Neutrophil (primary cell): ENCODE measurements around the gene PHAF1.

Experiments used
- H3K27ac ChIP-seq: fragments of 200-600 bp; sonication (generic); 2 replicates; pipeline ENCODE4 v1.5.1; 2016; ENCODE audit warnings: mild to moderate bottlenecking, moderate library complexity
- H3K27me3 ChIP-seq: fragments of 200-600 bp; sonication (generic); 2 replicates; pipeline ENCODE4 v1.6.0; 2016; ENCODE audit warnings: mild to moderate bottlenecking
- H3K36me3 ChIP-seq: fragments of 200-600 bp; sonication (generic); 2 replicates; pipeline ENCODE4 v1.5.1; 2017
- H3K4me1 ChIP-seq, 2 experiments: fragments of 200-600 bp in 1 of 2; sonication (generic) in 1 of 2; 1 replicate in 1 of 2; 2 replicates in 1 of 2; pipeline versions ENCODE4 v1.5.1 to v1.6.1; 2013 to 2016; ENCODE audit warnings: low read depth in 1 of 2, low read length in 1 of 2, mild to moderate bottlenecking in 1 of 2, moderate library complexity in 1 of 2; ENCODE audit not compliant: control insufficient read depth in 1 of 2, insufficient read depth in 1 of 2
- H3K4me3 ChIP-seq, 2 experiments: fragments of 200-600 bp in 1 of 2; sonication (generic) in 1 of 2; 1 replicate in 1 of 2; 2 replicates in 1 of 2; pipeline ENCODE4 v1.5.1; 2013 to 2016; ENCODE audit warnings: low read depth in 1 of 2, low read length in 1 of 2, mild to moderate bottlenecking in 1 of 2, moderate library complexity in 1 of 2
- H3K9me3 ChIP-seq: fragments of 200-600 bp; sonication (generic); 2 replicates; pipeline ENCODE4 v1.5.1; 2016
- TF ChIP-seq, protein P1 (sequence below): fragments of 200-600 bp; sonication (generic); IDR thresholded peaks from 2 replicates; pipeline ENCODE4 v1.5.1; 2016; ENCODE audit warnings: antibody characterized with exemption

The PHAF1 gene

GRCh38 chr16:67184453-67184994, 74.8 kb downstream of the PHAF1 start:
- Histone ChIP-seq H3K4me1 (peaks cover 26 to 30% of the 10 kb centered on the region in 2 experiments), H3K9me3 (no peaks in the 10 kb centered on the region), H3K27ac (peak overlapping the region; percentile 85), H3K27me3 (peaks cover 32% of the 10 kb centered on the region), H3K4me3 (peak overlapping the region; percentile 85 to 100), H3K36me3 (no peaks in the 10 kb centered on the region)
- TF ChIP-seq, protein P1, sequence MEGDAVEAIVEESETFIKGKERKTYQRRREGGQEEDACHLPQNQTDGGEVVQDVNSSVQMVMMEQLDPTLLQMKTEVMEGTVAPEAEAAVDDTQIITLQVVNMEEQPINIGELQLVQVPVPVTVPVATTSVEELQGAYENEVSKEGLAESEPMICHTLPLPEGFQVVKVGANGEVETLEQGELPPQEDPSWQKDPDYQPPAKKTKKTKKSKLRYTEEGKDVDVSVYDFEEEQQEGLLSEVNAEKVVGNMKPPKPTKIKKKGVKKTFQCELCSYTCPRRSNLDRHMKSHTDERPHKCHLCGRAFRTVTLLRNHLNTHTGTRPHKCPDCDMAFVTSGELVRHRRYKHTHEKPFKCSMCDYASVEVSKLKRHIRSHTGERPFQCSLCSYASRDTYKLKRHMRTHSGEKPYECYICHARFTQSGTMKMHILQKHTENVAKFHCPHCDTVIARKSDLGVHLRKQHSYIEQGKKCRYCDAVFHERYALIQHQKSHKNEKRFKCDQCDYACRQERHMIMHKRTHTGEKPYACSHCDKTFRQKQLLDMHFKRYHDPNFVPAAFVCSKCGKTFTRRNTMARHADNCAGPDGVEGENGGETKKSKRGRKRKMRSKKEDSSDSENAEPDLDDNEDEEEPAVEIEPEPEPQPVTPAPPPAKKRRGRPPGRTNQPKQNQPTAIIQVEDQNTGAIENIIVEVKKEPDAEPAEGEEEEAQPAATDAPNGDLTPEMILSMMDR: no peak

GRCh38 chr16:67184995-67185650, 75.4 kb downstream of the PHAF1 start:
- peaks cover 26 to 30% of the 10 kb centered on the region in 2 experiments for H3K4me1 ChIP-seq
- H3K4me3 ChIP-seq: peak overlapping the region; percentile 85 to 100
- H3K9me3 ChIP-seq: no peaks in the 10 kb centered on the region
- H3K36me3 ChIP-seq: no peaks in the 10 kb centered on the region
- TF ChIP-seq, protein P1: peak; percentile 61
- H3K27me3 ChIP-seq: peaks cover 30% of the 10 kb centered on the region
- H3K27ac ChIP-seq: peak overlapping the region; percentile 50

DNA sequence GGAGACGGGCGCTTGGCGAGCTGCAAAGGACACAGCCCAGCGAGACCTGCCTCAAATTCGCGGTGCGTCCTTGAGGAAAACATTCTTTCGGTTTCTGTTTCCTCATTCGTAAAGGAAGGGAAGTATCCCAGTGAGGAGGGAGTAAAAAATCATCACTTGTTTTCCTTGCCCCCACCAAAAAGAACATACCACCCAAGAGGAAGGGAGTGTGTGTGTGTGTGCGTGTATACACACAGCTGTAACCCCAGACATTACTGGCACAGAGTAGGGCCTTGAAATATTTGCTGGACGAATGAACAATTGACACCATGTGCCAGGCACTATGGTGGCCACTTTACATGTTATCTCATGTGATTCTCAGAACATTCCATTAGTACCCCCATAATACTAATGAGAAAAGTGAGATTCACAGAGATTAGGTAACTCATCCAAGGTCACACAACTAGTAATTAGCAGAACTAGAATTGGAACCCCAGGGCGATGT, 76.0 kb downstream of the PHAF1 start:
- H3K36me3 ChIP-seq: no peaks in the 10 kb centered on the region
- H3K27ac ChIP-seq: peak overlapping the region; percentile 50
- no peaks in the 10 kb centered on the region for H3K9me3 ChIP-seq
- H3K4me3 ChIP-seq: peak overlapping the region; percentile 85 to 100
- TF ChIP-seq, protein P1: no peak
- H3K4me1 ChIP-seq: peaks cover 26 to 30% of the 10 kb centered on the region in 2 experiments
- peaks cover 30% of the 10 kb centered on the region for H3K27me3 ChIP-seq

DNA sequence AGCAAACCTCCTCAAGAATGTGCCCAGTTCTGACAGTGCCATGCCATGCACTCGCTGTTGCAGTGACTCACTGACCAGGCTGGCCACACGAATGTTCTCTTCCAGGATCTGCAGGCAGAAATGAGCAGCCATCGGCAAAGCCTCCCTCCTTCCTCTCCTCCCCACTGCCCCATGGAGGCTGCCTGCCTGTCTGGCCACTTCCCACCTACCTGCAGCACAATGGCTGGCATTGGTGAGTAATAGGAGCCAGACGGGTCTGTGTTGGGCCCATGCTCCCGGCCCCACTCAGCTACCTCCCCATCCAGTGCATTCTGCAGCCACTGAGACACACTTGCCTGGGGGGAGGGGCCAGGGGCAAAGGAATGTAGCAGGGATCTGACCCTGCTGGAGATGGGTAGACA, 76.8 kb downstream of the PHAF1 start:
- no peak overlapping the region for H3K4me3 ChIP-seq
- peaks cover 30% of the 10 kb centered on the region for H3K27me3 ChIP-seq
- TF ChIP-seq, protein P1: no peak
- H3K9me3 ChIP-seq: no peaks in the 10 kb centered on the region
- H3K27ac ChIP-seq: no peak overlapping the region
- peaks cover 29 to 32% of the 10 kb centered on the region in 2 experiments for H3K4me1 ChIP-seq
- H3K36me3 ChIP-seq: no peaks in the 10 kb centered on the region

- H3K27me3 ChIP-seq: peaks cover 30% of the 10 kb centered on the region
- H3K27ac ChIP-seq: no peak overlapping the region
- H3K4me3 ChIP-seq: no peak overlapping the region
- peaks cover 35 to 38% of the 10 kb centered on the region in 2 experiments for H3K4me1 ChIP-seq
- H3K9me3 ChIP-seq: no peaks in the 10 kb centered on the region
- TF ChIP-seq, protein P1: no peak
- no peaks in the 10 kb centered on the region for H3K36me3 ChIP-seq
Measured at GRCh38 chr16:67187175-67187890, 77.6 kb downstream of the PHAF1 start.
